RWPE2 (cell line): ENCODE measurements around the gene UNC13A.
A peak's percentile ranks its signal among the peaks of the same experiment; 100 is the strongest.

Experiments used
- ATAC-seq: fragments of 200-7000 bp; cut with Tn5 transposase; 3 replicates; pipeline ENCODE4 v1.9.1; 2021; ENCODE audit warnings: low read depth
- DNase-seq: peaks from one replicate; pipeline ENCODE4 v3.0.0-alpha.2; 2020; ENCODE audit warnings: low spot score
- H3K27ac ChIP-seq: fragments of 450-650 bp; 2 replicates; pipeline ENCODE4 v1.5.1; 2017; ENCODE audit warnings: mild to moderate bottlenecking; ENCODE audit not compliant: poor library complexity, severe bottlenecking
- H3K27me3 ChIP-seq: fragments of 250-450 bp; sonication (Bioruptor Pico); 2 replicates; pipeline ENCODE4 v1.5.1; 2021; ENCODE audit warnings: mild to moderate bottlenecking, moderate library complexity; ENCODE audit not compliant: insufficient read depth, poor library complexity, severe bottlenecking
- H3K36me3 ChIP-seq: fragments of 250-450 bp; sonication (Bioruptor Pico); 2 replicates; pipeline ENCODE4 v1.5.1; 2020; ENCODE audit warnings: low read depth, mild to moderate bottlenecking, moderate library complexity
- H3K4me1 ChIP-seq: fragments of 250-450 bp; sonication (Bioruptor Pico); 2 replicates; pipeline ENCODE4 v1.5.1; 2021; ENCODE audit warnings: mild to moderate bottlenecking, moderate library complexity; ENCODE audit not compliant: insufficient read depth, poor library complexity, severe bottlenecking
- H3K4me3 ChIP-seq: fragments of 250-450 bp; sonication (Bioruptor Pico); 2 replicates; pipeline ENCODE4 v1.5.1; 2021; ENCODE audit warnings: mild to moderate bottlenecking, moderate library complexity; ENCODE audit not compliant: severe bottlenecking
- H3K9me3 ChIP-seq: fragments of 250-450 bp; sonication (Bioruptor Pico); 2 replicates; pipeline ENCODE4 v1.5.1; 2021; ENCODE audit warnings: mild to moderate bottlenecking, moderate library complexity; ENCODE audit not compliant: severe bottlenecking
- CTCF ChIP-seq: fragments of 450-650 bp; IDR thresholded peaks from one replicate; pipeline ENCODE4 v1.5.1; 2017; ENCODE audit warnings: mild to moderate bottlenecking, moderate library complexity; ENCODE audit not compliant: poor library complexity, severe bottlenecking

UNC13A gene

GRCh38 chr19:17687857-17688784 lies at the start of gene UNC13A:
Gene UNC13A, minus strand, starts transcription at chr19:17688354. Its CDS starts 155 bp downstream, at chr19:17688199.
- Histone ChIP-seq H3K36me3 (no peaks in the 10 kb centered on the region), H3K4me1 (no peaks in the 10 kb centered on the region), H3K27me3 (peaks cover 23% of the 10 kb centered on the region), H3K9me3 (no peaks in the 10 kb centered on the region), H3K27ac (no peak within 1 kb of the TSS), H3K4me3 (no peak within 1 kb of the TSS)
- ATAC-seq (peak; percentile 81), DNase-seq (no peak)
- TF ChIP-seq CTCF = no peak

- Histone ChIP-seq H3K36me3 (peaks cover 12% of the 10 kb centered on the region), H3K9me3 (no peaks in the 10 kb centered on the region), H3K4me3 (no peak overlapping the region), H3K4me1 (no peaks in the 10 kb centered on the region), H3K27me3 (no peaks in the 10 kb centered on the region), H3K27ac (no peak overlapping the region)
- ATAC-seq = no peak
- no peak for TF ChIP-seq CTCF
- no peak for DNase-seq
Observed at GRCh38 chr19:17737690-17738153, 49.6 kb upstream of the UNC13A start.

DNA sequence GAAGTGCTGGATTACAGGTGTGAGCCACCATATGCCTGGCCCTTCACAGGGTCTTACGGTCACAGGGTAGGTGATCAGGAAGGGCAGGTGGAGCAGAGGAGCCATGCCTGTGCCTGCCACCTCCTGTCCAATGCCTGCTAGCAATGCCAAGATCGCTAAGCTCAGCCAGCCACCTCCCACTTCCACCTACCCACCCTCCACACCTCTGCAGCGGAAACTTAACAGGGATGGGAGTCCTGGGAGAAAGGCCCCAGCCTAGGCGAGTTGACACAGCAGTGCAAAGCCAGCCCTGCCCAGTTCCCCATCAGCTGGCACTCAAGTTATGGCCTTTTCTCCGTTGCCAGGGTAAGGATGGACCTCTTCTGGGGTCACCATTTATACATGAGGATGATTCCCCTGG lies 47.3 kb upstream of the UNC13A start:
- ATAC-seq (no peak), DNase-seq (no peak)
- Histone ChIP-seq H3K27ac (no peak overlapping the region), H3K27me3 (no peaks in the 10 kb centered on the region), H3K4me3 (no peak overlapping the region), H3K4me1 (no peaks in the 10 kb centered on the region), H3K9me3 (no peaks in the 10 kb centered on the region), H3K36me3 (peaks cover 32% of the 10 kb centered on the region)
- no peak for TF ChIP-seq CTCF

GRCh38 chr19:17734146-17734545 lies 46.0 kb upstream of the UNC13A start:
- Histone ChIP-seq H3K27me3 (no peaks in the 10 kb centered on the region), H3K4me1 (no peaks in the 10 kb centered on the region), H3K36me3 (peaks cover 41% of the 10 kb centered on the region), H3K27ac (no peak overlapping the region), H3K9me3 (no peaks in the 10 kb centered on the region), H3K4me3 (no peak overlapping the region)
- TF ChIP-seq CTCF = no peak
- DNase-seq = no peak
- ATAC-seq = no peak

DNA sequence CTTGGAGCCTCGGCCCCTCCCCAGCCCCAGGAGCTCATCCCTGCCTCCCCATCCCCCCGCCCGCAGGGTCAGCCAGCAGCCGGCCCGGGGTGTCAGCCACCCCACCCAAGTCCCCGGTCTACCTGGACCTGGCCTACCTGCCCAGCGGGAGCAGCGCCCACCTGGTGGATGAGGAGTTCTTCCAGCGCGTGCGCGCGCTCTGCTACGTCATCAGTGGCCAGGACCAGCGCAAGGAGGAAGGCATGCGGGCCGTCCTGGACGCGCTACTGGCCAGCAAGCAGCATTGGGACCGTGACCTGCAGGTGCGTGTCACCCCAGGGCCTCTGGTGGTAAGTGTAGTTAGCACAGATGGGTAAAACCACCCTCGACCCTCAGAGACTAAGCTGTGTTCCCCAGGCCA lies 45.0 kb upstream of the UNC13A start:
- Histone ChIP-seq H3K36me3 (peaks cover 48% of the 10 kb centered on the region), H3K9me3 (no peaks in the 10 kb centered on the region), H3K4me1 (no peaks in the 10 kb centered on the region), H3K27ac (no peak overlapping the region), H3K27me3 (no peaks in the 10 kb centered on the region), H3K4me3 (no peak overlapping the region)
- no peak for ATAC-seq
- no peak for DNase-seq
- TF ChIP-seq CTCF = no peak
